HG03354 (cell line): ENCODE results near the gene ELOF1.
A peak's percentile ranks its signal among the peaks of the same experiment; 100 is the strongest.
"Not testable (repeated sequence)": the region's sequence is repeated elsewhere in the genome, so short reads cannot be mapped to it uniquely, and the experiment has no call there.

Experiments used
- ATAC-seq: cut with Tn5 transposase; IDR thresholded peaks from one replicate; pipeline ENCODE4 v1.9.1; 2021; ENCODE audit warnings: mild to moderate bottlenecking; ENCODE audit not compliant: unreplicated experiment, poor library complexity, severe bottlenecking

Gene ELOF1

DNA sequence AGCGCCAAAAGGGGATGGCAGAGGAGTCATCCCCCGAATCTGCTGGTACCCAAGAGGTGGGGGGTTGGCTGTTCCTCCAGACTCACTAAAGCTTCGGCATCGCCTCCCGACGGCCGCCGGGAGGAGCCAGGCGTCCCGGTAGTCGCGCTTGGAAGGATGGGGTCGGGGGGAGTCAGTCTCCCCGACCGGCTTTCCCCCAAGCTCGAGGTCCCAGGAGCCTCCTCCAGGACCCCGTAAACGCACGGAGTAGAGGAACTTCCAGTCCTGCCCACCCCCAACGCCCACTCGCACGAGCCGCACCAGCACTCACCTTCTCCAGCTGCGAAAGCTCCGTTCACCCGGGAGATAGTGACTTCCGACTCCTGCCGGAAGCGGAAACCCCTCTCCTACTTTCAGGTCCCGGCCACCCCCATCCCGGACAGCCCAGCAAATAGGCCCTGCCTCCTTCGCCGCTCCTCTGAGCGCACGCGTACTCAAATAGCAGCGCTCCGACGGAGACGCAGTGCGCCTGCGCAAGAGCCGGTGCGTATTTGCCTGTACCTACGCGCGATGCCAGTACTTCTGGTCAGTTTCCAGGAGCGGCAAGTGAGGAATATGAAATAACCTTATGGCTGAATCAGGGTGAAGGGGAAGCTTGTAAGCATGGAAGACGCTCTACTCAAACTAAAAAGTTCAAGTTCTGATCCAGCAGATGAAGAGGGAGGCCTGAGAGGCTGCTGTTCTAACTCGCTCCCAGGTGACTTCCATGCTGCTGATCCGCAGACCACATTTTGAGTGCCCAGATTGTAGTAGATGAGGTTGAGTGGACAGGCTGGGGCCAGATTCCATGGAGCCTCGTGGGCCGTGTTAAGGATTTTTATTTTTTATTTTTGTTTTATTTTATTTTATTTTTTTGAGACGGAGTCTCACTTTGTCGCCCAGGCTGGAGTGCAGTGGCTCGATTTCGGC is at the start of gene ELOF1:
Gene ELOF1, minus strand, starts transcription at position 350 of the 948 bp plus-strand sequence. CDS start 4,883 bp downstream, outside the sequence.
- ATAC-seq: peak; percentile 85

GRCh38 chr19:11606484-11606883 is 47.5 kb upstream of the ELOF1 start:
- ATAC-seq: no peak

- ATAC-seq: not testable (repeated sequence)
Measured at GRCh38 chr19:11599704-11600103, 40.7 kb upstream of the ELOF1 start.

GRCh38 chr19:11598746-11599145 is 39.7 kb upstream of the ELOF1 start:
- ATAC-seq: no peak

GRCh38 chr19:11598103-11598483 is 39.1 kb upstream of the ELOF1 start:
- ATAC-seq: no peak

DNA sequence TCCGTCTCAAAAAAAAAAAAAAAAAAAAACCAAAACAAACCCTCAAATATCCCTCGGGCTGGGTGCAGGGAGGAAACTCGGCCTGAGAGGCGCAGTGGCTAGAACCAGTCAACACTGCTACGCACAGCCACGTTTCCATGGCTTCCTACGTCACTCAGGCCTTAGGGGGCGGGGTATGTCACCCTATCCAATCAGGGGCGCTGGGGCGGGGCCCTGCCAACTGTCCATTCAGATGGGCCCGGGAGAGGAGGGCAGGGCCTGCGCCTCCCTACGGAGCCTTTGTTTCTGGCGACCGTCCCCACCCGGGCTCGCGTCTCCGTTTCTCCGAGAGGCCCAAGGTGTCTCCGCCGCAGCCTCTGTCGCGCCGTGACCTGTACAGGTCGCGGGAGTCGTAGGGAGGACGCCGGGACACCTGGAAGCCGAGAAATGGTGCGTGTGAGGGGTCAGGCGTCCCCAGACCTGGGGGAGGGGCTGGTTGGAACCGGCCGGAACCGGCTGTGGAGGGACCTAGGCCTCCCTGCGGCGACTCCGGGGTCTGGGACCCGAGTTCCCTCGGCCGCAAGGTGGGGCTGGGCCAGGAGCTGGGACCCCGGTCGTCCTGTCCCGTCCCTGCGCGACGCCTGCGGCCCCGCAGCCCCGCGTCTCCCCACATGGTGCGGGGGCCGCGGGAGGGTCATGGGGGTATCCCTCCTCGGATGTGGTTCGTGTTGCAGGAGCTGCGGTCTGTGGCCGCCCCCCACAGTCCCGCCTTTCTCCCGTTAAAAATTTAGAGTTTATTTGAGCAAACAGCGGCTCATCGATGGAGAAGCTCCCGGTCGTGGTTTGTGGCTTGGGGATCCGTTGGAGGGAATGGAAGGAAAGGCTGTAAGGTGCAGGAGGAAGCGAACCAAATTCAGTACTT is 38.4 kb upstream of the ELOF1 start, which contains the start of gene ZNF627:
Gene ZNF627, plus strand, starts transcription at position 282 of the 901 bp plus-strand sequence. Its CDS starts 145 bp downstream, at position 427.
- ATAC-seq: peak; percentile 98

DNA sequence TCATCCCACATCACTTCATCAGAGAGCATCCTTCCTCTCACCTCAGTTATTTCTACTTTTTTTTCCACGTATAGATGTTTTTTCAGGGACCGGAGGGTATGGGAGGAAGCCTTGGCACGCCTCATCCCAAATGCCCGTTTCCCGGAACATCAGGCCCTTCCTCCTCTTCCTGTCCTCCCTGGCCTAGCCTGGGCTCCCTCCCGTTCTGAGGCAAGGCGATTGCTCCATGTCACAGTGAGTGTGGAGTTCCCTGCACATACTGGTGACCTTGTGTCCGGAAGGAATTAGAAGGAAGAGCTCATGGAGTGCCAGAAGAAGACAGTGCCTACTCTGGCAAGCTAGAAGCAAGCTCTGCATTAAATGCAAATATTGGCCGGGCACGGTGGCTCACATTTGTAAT is 37.1 kb upstream of the ELOF1 start:
- no peak for ATAC-seq

DNA sequence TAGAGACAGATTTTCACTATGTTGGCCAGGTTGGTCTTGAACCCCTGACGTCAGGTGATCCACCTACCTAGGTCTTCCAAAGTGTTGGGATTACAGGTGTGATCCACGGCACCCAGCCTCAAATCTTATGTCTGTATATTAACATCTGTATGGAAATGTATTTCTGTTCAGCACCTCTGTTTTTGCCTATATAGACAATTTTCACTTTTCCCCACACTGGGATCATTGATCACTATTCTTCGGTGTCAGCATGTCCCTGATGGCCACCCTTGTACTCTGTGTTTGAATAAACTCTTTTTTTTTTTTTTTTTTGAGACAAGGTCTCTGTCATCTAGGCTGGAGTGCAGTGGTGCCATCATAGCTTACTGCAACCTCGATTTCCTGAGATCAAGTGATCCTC is 35.1 kb upstream of the ELOF1 start:
- no peak for ATAC-seq

DNA sequence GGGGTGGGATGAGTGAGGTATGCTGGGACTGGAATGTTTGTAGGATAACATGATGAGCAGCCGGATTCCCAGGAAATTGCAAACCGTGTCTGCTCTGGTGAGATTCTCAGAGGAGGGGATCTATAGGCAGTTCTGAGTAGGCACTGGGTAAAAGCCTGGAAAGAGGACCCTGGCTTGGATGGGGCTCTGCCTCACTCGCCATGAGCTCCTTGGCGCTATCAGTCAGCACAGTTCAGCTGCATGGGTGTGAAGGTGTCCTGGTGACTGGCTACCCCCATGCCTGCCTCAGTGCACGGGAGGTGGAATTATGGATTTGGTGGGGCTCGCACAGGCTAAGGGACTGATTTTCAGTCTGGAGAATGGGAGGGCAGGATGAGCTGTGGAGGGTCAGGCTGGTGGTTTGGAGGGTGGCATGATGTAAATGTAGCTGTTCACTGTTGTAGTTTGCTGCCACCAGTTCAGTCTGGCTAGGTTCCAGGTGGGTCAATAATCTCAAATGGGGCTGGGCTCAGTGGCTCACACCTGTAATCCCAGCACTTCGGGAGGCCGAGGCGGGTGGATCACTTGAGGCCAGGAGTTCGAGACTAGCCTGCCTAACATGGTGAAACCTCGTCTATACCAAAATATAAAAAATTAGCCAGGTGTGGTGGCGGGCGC is 29.1 kb upstream of the ELOF1 start:
- no peak for ATAC-seq

DNA sequence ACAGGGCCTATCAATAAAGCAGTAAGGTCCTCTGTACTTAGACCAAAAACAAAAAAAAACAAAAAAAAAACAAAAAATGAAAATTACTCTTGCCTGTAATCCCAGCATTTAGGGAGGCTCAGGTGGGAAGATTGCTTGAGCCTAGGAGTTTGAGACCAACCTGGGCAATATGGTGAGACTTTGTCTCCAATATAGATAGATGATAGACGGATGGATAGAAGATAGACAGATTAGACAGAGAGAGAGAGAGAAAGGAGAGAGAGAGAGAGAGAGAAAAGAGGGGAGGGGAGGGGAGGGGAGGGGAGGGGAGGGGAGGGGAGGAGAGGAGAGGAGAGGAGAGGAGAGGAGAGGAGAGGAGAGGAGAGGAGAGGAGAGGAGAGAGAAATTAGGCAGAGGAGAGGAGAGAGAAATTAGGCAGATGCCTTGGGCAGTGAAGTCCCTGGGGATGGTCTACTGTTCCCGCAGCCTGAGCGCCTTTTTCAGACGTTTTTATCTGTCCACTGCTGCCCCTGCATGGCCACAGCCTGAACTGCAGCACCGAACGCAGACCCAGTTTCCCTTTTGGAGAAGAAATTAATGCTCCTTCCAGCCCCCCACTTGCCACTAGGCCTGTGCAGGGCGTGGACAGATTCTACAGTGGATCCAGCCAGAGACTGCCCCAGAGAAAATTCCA is 28.4 kb upstream of the ELOF1 start:
- ATAC-seq: no peak

DNA sequence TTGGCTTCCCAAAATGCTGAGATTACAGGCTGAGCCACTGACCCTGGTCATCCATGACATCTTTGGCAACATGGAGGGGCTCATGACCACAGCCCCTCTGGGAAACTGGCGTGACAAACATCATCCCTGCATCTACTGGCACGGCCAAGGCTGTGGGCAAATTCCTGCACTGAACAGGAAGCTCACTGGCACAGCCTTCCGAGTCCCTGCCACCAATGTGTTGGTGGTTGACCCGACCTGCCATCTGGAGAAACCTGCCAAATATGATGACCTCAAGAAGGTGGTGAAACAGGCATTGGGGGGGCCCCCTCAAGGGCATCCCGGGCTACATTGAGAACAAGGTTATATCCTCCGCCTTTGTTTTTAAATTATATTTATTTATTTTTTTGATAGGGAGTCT is 27.3 kb upstream of the ELOF1 start:
- ATAC-seq: no peak

DNA sequence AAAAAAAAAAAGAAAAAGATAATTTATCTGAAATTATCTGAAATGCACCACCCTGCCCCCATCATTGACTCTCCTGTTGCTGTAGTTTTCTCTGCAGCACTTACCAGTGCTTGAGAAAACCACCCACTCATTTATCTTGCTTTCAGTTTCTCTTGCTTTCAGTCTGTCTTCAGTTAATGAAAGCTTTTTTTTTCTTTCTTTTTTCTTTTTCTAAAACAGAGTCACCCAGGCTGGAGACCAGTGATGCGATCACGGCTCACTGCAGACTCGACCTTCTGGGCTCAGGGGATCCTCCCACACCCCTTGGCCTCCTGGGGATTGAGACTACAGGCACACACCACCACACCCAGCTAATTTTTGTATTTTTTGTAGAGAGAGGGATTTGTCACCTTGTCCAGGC is 22.7 kb upstream of the ELOF1 start:
- peak; percentile 82 for ATAC-seq

- no peak for ATAC-seq
Measured at GRCh38 chr19:11580116-11580515, 21.1 kb upstream of the ELOF1 start.

- no peak for ATAC-seq
Measured at GRCh38 chr19:11578258-11579142, 19.5 kb upstream of the ELOF1 start.

- no peak for ATAC-seq
Measured at GRCh38 chr19:11577451-11578257, 18.6 kb upstream of the ELOF1 start, which contains the start of gene ACP5. TSS of gene ACP5 (minus strand) at chr19:11577645. CDS start at chr19:11577317, 328 bp downstream.

- no peak for ATAC-seq
Measured at GRCh38 chr19:11576227-11576626, 17.2 kb upstream of the ELOF1 start.

GRCh38 chr19:11574689-11575088 is 15.7 kb upstream of the ELOF1 start:
- ATAC-seq: no peak
